HEK293T (cell line): Measurements from ENCODE around the gene JAK1.
"Not testable (repeated sequence)": the region's sequence is repeated elsewhere in the genome, so short reads cannot be mapped to it uniquely, and the experiment has no call there.

ENCODE experiments used
- CTCF ChIA-PET: fragments of 350-600 bp; formaldehyde crosslinking; extraction: SDS; loops from one replicate; lab custom pipeline; 2021; ENCODE audit warnings: antibody characterized with exemption, inconsistent platforms; lab: Yijun Ruan, JAX
- POLR2A ChIA-PET: fragments of 350-600 bp; formaldehyde crosslinking; extraction: SDS; loops from one replicate; lab custom pipeline; 2020; ENCODE audit warnings: antibody characterized with exemption, inconsistent platforms; lab: Yijun Ruan, JAX
- DNase-seq: peaks from one replicate; pipeline ENCODE4 v3.0.0; 2012; ENCODE audit warnings: mixed read lengths; ENCODE audit errors: extremely low spot score
- ARNT ChIP-seq: fragments of 450-650 bp; IDR thresholded peaks from 2 replicates; pipeline ENCODE4 v1.6.1; 2017; ENCODE audit warnings: mild to moderate bottlenecking
- BHLHE40 ChIP-seq: fragments of 450-650 bp; IDR thresholded peaks from 2 replicates; pipeline ENCODE4 v1.6.1; 2016; ENCODE audit warnings: mild to moderate bottlenecking, moderate library complexity, borderline replicate concordance
- CTBP1 ChIP-seq: fragments of 450-650 bp; IDR thresholded peaks from 2 replicates; pipeline ENCODE4 v1.6.1; 2016; ENCODE audit warnings: borderline replicate concordance
- ELF4 ChIP-seq: fragments of 450-650 bp; IDR thresholded peaks from 2 replicates; pipeline ENCODE4 v1.6.1; 2017; ENCODE audit warnings: antibody characterized with exemption
- FOXA1 ChIP-seq: fragments of 450-650 bp; IDR thresholded peaks from 2 replicates; pipeline ENCODE4 v1.6.1; 2016; ENCODE audit warnings: mild to moderate bottlenecking
- FOXK2 ChIP-seq: fragments of 450-650 bp; IDR thresholded peaks from 2 replicates; pipeline ENCODE4 v1.6.1; 2016; ENCODE audit warnings: mild to moderate bottlenecking
- FOXM1 ChIP-seq: fragments of 450-650 bp; IDR thresholded peaks from 2 replicates; pipeline ENCODE4 v1.6.1; 2017; ENCODE audit warnings: mild to moderate bottlenecking, borderline replicate concordance
- HDGF ChIP-seq: fragments of 450-650 bp; IDR thresholded peaks from 2 replicates; pipeline ENCODE4 v1.6.1; 2017; ENCODE audit warnings: antibody characterized with exemption, borderline replicate concordance
- L3MBTL2 ChIP-seq: fragments of 450-650 bp; conservative IDR thresholded peaks from 2 replicates; pipeline ENCODE4 v1.6.1; 2016; ENCODE audit warnings: mild to moderate bottlenecking
- LEF1 ChIP-seq: fragments of 450-650 bp; IDR thresholded peaks from 2 replicates; pipeline ENCODE4 v1.6.1; 2017; ENCODE audit warnings: mild to moderate bottlenecking, borderline replicate concordance
- NFRKB ChIP-seq: fragments of 450-650 bp; IDR thresholded peaks from 2 replicates; pipeline ENCODE4 v1.6.1; 2016; ENCODE audit warnings: mild to moderate bottlenecking, moderate library complexity
- SP1 ChIP-seq: fragments of 450-650 bp; IDR thresholded peaks from 2 replicates; pipeline ENCODE4 v1.6.1; 2017
- SUZ12 ChIP-seq: fragments of 450-650 bp; IDR thresholded peaks from 2 replicates; pipeline ENCODE4 v1.6.1; 2016; ENCODE audit warnings: mild to moderate bottlenecking
- TARDBP ChIP-seq: fragments of 450-650 bp; IDR thresholded peaks from 2 replicates; pipeline ENCODE4 v1.6.1; 2016
- ZNF384 ChIP-seq: fragments of 450-650 bp; IDR thresholded peaks from 2 replicates; pipeline ENCODE4 v1.6.1; 2016
- TF ChIP-seq, protein P1 (sequence below): fragments of 450-650 bp; IDR thresholded peaks from 2 replicates; pipeline ENCODE4 v1.6.1; 2016

Gene JAK1

DNA sequence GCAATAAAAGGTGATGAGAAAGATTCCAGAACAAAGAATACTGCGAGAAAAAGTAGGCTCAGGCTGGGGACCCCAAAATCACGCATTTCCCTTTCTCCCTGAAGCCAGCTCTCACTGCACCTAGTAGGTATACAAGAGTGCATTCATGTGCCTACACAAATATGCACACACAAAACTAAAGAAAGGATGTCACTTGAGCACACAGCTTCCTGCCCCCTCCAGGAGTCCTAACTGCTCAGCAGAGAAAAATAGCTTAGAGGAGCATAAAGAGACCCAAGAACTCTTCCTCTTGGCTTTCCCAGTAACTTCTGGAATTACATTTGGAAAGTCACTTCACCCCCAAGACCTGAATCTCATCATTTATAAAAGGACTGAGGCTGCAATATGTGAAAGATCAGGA lies 38.0 kb downstream of the JAK1 start:
- TF ChIP-seq L3MBTL2 (no peak), LEF1 (no peak), ARNT (no peak), FOXK2 (no peak), NFRKB (no peak), ELF4 (no peak), CTBP1 (no peak), SUZ12 (no peak), HDGF (no peak), FOXM1 (no peak)
- ChIA-PET POLR2A (no interaction called here), CTCF (interaction anchor here (0.8 kb wide), 1 partner anchor 23 kb away, joined by 3 read pairs; no protein-coding TSS in a partner anchor)

DNA sequence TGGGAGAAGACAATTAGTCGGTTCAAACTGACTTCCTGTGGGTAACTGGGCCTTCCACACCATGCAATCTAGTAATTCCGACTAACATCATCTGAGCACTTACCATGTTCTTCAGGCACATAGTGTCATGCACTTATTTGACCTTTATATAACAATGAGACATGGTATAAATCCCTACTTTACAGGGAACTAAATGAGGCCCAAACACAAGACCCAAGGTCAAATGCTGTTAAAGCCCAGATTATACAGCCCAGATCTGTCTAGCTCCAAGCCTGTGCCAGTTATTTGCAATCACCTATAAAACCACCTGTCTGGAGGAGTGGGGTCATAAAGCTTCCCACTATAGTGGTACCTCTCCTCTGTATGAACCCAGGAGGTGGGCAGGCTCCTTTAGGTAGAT lies 40.8 kb downstream of the JAK1 start:
- ChIA-PET POLR2A (no interaction called here), CTCF (no interaction called here)
- TF ChIP-seq FOXM1 (no peak), ZNF384 (no peak), ELF4 (no peak), L3MBTL2 (no peak), CTBP1 (no peak), LEF1 (no peak), BHLHE40 (no peak), ARNT (no peak), FOXA1 (no peak), NFRKB (no peak), FOXK2 (no peak), SUZ12 (no peak), HDGF (no peak), SP1 (no peak), TARDBP (no peak)
- TF ChIP-seq, protein P1, sequence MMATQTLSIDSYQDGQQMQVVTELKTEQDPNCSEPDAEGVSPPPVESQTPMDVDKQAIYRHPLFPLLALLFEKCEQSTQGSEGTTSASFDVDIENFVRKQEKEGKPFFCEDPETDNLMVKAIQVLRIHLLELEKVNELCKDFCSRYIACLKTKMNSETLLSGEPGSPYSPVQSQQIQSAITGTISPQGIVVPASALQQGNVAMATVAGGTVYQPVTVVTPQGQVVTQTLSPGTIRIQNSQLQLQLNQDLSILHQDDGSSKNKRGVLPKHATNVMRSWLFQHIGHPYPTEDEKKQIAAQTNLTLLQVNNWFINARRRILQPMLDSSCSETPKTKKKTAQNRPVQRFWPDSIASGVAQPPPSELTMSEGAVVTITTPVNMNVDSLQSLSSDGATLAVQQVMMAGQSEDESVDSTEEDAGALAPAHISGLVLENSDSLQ: no peak
- no peak for DNase-seq

More for the DNA sequence above, 38.0 kb downstream of the JAK1 start:
- no peak for DNase-seq

DNA sequence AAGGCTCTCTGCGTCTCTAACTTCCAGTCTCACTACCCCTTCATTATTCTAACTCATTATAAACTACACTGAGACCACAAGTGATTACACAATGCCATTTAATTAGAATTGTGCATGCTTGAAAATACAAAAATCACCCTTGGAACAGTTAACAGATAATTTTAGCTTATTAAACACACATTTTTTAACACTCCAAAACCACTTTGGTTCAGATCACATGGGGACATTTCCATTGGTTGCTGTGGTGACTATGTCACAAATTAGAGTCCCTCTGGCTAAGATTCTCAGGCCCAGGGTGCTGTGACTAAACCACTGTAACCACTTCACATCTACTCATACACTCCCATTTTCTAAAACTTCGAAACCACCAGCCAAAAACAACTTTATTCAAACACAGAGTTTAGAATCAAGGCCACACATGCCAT lies 43.0 kb downstream of the JAK1 start:
- ChIA-PET POLR2A (no interaction called here), CTCF (no interaction called here)
- no peak for DNase-seq
- TF ChIP-seq SUZ12: no peak
- TF ChIP-seq LEF1: no peak
- no peak for TF ChIP-seq NFRKB
- TF ChIP-seq SP1: no peak
- no peak for TF ChIP-seq L3MBTL2
- no peak for TF ChIP-seq BHLHE40
- TF ChIP-seq TARDBP: no peak
- TF ChIP-seq CTBP1: no peak
- TF ChIP-seq ZNF384: no peak
- TF ChIP-seq ARNT: no peak
- TF ChIP-seq FOXK2: no peak
- TF ChIP-seq HDGF: no peak

DNA sequence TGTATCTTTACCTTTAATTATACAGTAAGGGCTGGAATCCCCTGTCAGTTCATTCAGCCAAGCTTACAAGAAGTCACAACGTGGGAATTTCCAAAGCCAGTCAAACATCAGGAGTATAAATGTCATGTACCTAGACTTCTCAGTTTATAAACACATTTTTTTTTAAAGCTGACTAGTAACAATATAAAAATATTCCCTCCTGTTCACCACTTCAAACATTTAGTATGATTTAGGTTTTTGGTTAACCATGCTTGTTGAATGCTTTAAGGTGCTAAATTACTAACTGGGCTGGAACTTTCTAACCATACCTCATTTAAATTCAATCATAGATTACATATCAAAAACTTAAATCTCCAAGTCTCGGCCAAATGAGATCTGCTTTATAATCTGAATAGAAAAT lies 44.0 kb downstream of the JAK1 start:
- POLR2A ChIA-PET: no interaction called here
- CTCF ChIA-PET: no interaction called here
- TF ChIP-seq FOXM1 (no peak), NFRKB (no peak), CTBP1 (no peak), SP1 (no peak), SUZ12 (no peak), L3MBTL2 (no peak), ARNT (no peak), HDGF (no peak), ELF4 (no peak), FOXK2 (no peak), BHLHE40 (no peak), LEF1 (no peak), FOXA1 (no peak), TARDBP (no peak)
- TF ChIP-seq, protein P1: no peak
- no peak for DNase-seq

DNA sequence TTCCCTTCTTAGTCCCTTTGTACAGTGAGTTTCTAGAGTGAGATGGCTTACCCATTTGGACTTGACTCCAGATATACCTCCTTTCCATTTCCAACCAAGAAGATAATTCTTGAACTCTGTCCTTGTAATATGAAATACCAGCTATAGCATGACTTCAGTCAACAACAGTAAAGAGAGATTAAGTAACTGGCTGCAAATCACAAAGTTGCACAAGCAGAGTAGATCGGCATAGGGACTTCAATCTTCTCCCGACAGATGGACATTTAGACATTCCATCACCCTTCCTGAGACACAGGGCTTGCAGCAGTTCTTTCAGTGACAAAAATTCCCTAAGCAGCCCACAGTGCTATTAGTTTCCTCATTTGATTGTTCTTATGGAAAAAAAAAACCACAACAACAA lies 44.6 kb downstream of the JAK1 start:
- POLR2A ChIA-PET: no interaction called here
- CTCF ChIA-PET: no interaction called here
- no peak for DNase-seq
- TF ChIP-seq FOXK2: no peak
- TF ChIP-seq FOXM1: no peak
- TF ChIP-seq ARNT: no peak
- TF ChIP-seq NFRKB: no peak
- TF ChIP-seq TARDBP: no peak
- TF ChIP-seq SUZ12: no peak
- TF ChIP-seq BHLHE40: no peak
- TF ChIP-seq SP1: no peak
- TF ChIP-seq HDGF: no peak
- TF ChIP-seq, protein P1: no peak
- no peak for TF ChIP-seq L3MBTL2
- TF ChIP-seq ELF4: no peak
- no peak for TF ChIP-seq FOXA1
- no peak for TF ChIP-seq CTBP1
- TF ChIP-seq ZNF384: no peak
- no peak for TF ChIP-seq LEF1

DNA sequence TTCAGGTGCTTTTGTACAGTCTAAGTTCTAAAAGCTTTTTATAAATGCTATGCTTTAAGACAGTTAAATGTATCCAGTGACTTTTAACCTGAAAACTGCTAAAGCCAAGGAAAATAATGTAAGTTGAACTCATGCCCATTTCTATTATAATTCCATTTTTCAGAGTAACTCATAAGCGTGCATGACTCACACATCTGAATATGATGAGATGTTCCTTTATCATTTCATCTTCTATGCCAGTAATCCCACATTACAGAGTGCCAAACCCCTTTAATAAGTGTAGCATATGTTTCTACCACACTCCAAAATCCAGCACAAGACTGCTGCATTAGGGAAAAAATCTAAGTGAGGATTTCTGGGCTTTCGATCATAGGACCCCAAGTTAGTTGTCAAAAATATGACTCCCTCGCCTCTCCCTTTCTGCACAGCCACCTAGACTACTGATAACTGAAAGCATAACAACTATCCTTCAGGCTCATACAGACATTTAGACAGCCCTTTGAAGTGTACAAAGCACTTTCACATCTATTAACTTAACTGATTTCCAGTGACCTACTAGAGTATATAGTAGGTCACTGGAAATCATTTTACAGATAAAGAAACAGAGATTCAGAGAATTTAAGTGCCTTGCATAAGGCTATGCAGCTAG lies 45.3 kb downstream of the JAK1 start:
- CTCF ChIA-PET: no interaction called here
- POLR2A ChIA-PET: no interaction called here
- no peak for DNase-seq
- TF ChIP-seq SP1 (no peak), NFRKB (no peak), LEF1 (no peak), L3MBTL2 (no peak), TARDBP (no peak), SUZ12 (no peak), FOXK2 (no peak), CTBP1 (no peak), BHLHE40 (no peak), ZNF384 (no peak), FOXM1 (no peak), ELF4 (no peak), HDGF (no peak), ARNT (no peak)
- TF ChIP-seq, protein P1: no peak

DNA sequence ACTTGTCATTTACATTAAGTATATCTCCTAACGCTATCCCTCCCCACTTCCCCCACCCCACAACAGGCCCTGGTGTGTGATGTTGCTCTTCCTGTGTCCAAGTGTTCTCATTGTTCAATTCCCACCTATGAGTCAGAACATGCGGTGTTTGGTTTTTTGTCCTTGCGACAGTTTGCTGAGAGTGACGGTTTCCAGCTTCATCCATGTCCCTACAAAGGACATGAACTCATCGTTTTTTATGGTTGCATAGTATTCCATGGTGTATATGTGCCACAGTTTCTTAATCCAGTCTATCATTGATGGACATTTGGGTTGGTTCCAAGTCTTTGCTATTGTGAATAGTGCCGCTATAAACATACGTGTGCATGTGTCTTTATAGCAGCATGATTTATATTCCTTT lies 47.2 kb downstream of the JAK1 start:
- POLR2A ChIA-PET, DNase-seq, CTCF ChIA-PET: not testable (repeated sequence)
